ENCODE results near the gene PLCB2.

PLCB2 gene

DNA sequence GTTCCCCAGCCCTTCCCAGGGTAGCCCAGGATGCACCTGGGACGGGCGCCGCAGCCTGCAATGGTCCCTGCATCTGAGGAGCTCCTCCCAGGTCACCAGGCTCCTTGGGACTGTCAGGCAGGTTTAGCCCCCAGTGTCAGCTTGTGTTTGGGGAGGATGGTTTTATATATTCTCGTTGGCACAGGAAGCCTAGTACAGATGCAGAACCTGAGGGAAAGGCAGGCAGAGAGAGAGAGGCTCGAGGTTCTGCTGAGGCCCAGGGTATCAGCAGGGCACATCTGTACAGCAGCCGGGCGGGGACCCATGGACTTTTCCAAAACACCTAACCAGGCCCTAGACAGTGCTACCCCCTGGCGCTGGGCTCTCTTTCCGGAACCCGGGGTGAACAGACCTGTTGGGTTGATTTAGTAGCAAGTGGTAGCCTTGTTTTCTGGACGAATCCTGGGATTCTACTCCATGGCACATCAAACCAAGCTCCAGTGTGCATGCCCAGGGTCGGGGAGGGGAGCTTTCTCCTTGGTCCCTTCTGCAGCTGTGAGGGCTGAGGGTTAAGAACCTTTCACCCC is 60.2 kb downstream of the PLCB2 start:
- no peak for DNase-seq

DNA sequence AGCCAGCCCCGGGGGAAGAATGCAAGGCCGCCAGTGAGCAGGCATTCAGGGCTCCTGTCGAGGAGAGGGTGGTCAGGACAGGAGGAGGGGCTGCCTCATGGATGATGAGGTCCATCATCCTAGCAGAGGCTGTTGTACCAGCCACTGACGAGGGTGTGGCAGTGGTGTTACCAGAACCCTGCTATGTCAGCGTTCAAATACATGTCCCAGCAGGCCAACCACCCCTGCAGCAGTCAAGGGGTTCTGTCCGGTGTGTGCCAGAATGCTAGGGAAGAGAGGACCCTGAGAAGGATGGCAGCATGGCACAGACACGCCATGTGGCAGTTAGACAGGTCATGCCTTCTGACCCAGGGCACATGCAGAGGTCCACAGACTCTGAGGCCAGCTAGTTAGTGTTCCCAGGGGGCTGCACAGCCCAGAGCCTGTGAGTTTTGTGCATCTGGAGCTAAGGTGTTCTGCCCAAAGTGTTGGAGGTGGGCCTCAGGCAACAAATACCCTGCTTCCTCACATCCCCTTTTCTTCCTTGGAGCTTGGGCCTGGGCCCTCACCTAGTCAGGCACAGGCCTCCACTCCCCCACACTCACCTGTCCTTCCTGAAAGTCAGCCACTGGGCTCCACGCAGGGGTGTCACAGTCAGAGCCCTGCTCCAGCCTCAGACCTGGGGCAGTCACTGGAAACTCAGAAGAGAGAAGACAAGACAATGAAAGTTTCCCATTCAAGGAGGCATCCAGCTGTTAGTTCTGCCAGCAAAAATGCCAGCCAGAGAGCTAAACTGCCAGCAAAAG is 61.0 kb downstream of the PLCB2 start:
- DNase-seq: no peak

DNA sequence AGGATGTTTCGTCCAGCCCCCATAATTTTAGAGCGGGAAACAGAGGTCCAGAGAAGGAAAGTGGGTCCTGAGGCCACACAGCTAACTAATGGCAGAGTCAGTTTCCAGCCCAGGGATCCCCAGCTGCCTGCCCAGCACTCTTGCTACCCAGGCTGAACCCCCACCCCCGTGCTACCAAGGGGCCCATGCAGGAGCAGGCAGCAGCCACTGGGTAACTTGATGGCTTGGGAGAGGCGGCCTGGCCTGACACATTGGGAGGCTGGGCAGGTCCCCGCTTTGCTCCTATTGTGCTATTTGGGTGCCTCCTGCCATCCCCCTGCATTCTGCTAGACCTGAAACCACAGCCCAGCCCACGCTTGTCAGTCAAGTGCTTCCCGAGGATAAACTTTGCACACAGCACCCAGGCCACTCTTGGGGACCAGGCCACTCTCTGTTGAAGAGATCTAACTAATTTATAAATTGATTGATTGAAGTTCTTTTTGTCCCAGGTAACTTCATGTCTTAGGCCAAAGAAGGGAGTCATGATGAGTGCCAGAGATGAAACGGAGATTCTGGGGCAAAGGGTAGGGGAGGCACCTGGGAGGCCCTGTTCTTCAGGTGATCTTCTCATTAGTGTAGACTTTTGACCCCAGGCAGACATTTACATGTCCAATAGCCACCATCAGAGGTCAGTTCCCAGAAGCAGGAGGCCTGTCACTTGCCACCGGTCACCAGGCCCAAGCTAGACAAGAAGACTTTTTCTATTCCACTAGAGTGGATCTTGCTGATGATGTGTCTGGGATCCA is 61.9 kb downstream of the PLCB2 start:
- DNase-seq: no peak

DNA sequence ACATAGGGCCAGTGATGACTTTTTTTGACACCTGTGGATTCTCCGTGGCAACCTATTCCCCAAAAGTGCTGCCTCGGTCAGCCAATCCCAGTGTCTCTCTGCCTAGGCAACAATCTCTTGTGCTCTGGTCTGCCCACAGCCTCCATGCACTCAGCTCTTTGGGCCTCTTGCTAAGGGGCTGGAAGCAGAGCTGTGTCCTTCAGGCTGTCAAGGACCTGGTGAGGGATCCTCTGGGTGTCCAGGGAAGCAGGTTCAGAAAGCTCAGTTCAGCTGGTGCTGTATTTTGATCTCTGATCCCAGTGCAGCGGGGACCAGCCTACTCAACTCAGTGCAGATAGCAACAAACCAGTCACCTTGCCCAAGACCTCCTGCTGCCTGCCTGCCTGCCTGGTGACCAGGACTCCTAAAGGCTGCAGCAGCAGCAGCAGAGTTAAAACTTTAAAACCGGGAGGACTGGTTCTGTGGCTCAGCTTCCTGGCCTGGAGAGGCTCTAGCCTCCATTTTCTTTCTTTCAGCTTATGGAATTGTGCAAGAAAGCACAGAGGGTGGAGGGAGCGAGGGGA is 62.7 kb downstream of the PLCB2 start:
- DNase-seq: no peak

DNA sequence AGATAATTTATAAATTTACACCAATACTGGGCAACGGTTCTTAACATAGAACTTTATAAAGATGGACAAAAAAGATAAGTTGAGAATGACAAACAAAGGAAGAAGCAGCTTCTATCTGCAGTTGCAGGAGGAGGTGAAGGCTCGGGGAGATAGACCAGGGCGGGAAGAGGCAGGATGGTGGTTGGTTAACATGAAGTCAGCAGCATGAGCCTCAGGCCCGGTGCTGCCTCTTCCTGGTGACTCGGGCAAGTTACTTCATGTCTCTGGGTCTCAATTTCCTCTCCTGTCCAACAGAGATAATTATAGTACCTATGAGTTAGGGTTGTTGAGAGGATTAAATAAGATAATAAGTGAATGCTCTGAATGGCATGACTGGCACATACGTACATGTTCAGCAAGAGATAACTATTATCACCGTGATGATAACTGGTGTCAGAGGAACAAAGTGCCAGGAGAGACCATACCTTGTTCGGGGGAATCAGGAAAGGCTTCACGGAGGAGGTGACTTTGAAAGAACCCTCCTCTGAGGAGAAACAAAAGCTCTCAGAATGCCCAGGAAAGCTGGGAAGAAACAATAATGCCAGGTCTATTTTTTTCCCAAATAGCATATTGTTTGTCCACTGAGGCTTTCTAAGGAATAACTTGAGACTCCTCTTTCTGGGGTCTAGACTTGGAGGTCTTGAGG is 64.5 kb downstream of the PLCB2 start:
- no peak for DNase-seq

DNA sequence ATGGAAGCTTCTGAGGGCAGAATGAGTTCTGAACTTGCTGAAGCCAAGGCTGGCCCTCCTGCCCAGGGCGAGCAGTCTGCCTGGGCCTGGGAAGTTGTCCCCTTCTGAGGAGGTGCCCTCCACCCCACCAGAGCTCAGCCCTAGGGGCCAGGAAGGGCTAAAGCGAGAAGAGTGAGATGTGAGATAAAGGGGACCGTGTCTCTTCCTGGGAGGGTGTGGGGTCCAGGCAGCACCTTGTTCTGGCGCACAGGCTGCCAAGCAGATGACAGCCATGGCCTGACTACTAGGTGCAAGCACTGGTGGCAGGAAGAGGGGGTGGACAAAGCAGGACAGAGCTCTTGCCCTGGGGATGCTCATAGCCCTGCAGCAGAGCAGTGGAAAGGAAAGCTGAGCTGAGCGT is 65.1 kb downstream of the PLCB2 start:
- no peak for DNase-seq

DNA sequence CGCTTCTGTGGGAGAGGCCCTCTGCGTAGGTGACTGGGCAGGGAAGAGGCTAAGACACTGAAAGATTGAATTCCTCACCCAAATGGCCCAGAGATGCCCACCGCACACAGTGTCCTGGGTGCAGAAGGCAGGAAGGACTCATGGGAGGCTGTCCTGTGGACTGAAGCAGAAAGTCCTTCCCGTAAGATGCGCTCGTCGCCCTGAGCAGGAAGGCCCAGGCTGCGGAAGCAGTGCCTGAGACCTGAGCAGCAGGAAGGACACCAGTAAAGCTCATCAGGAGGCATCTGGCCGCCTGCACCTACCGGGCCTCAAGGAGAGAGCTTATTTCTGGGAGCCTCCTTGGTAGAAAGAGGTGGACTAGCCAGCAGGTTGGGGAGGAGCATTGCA is 65.5 kb downstream of the PLCB2 start:
- DNase-seq: no peak

DNA sequence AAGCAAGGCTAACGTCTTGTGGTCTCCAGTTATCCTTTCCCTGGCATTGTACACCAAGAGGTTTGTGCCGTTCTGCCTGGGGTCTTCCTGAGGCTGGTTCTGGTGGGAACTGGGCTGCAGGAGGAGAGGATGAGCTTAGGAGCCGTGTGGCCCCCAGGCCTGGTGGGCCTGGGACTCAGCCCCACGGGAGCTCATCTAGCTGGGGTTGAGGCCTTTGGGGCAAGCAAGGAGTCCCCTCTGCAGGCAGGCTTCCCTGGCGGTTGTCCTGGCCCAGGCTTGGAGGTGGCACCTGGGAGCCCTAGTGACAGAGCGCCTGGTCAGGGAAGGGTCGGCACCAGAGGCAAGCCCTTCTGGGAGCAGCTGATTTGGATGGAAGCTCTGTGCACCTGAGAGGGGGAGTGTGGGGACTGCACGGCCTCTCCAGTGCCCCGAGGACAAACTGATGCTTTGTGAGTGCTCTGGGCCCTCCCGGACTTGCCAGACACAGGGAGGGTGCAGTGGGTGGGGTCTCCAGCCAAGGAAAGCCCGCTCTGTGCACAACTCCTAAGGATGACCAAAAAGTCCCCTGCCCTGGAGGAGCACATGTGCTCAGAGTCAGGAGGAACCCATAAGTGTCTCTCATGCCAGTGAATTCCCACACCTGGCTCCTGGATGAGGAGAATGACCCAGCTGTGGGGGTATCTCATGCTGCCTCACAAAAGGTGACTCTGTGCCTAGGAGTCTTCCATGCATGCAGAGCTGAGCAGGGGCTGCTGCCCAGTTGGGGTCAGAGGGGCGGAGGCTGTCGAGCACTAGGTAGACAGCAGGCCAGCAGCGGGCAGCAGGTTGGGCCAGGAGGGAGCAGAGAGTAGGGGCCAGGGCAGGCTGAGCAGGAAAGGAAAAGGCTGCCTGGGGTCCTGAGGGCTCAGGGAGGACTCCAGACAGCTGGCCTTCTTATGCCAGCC is 66.2 kb downstream of the PLCB2 start:
- DNase-seq: no peak

DNA sequence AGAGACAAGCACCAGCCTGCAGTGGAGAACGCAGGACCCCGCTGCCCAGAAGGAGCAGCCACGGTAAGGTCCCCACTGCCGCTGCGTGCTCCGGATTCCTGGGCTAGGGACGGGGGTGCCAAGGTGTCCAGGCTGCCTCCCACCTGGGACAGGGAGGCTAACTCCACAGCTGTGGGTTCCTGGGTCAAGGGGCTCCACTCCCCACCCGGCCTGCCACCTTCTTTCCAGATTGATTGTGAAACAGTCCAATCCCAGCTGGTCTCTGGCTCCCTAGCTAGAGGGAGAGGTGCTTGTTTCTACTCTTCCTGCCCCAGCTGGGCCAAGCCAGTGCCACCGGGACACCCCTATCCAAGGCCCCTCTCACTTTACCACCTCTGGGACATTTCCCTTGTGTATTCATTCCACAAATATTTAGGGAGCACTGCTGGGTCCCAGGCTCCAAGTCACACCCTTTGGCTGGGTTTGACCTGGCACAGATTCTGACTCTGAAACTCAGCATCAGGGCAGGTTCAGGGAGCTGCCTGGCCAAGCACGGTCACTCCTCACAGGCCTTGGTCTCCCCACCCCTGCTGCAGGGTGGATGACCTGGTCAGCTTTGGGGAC is 67.0 kb downstream of the PLCB2 start:
- no peak for DNase-seq

DNA sequence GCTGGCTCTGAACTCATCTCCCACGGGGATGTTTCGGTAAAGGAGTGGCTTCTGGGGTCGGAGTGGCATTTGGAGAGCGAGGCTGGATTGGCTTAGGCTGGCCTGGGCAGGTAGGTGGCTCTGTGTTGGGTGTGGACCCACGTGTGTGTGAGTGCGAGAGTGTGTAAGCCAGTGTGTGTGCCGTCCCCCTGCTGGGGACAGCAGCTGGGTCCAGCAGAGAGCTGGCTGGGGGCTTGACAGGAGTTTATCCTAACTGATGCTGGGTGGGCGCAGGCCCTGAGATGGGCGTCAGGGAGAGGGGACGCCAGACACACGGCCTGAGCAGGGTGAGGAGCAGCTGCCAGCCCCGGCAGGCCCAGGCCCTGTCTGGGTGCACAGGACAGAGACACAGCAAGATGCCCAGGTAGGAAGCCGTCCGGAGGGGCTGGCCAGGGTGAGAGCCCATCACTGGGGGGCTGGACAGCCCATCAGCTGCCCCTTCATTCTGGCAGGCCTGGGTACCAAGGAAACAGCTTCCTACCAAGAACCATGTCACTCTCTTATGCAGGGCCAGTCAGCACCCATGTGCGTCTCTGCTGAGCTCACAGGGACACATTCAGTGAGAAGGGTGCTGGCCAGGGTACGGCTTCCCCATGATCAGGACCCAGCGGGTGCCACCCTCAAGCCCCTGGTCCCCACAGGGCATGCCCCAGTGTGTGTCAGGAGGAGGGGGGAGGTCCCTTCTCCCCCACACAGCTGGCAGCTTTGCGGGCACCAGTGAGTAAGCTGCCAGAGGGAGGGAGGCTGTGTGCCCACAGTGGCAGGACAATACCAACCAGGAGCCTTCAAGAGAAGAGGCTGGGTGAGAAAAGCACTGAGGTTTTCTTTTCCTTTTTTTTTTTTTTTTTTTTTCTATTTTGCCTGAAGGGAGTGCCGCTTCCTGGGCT is 67.8 kb downstream of the PLCB2 start:
- no peak for DNase-seq

DNA sequence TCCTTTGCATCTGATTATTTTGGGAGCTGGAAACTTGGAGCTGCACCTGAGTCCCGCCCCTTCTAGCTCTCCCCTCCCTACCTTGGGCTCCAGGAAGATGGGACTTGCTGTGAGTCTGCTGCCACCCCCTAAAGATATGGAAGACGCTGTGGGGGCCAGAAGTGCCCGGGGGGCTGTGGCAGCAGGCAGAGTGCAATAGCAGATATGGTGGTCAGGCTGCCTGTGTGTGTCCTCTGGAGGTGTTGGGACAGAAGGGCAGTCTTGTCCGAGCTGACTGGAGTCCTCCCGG is 68.4 kb downstream of the PLCB2 start:
- DNase-seq: no peak

DNA sequence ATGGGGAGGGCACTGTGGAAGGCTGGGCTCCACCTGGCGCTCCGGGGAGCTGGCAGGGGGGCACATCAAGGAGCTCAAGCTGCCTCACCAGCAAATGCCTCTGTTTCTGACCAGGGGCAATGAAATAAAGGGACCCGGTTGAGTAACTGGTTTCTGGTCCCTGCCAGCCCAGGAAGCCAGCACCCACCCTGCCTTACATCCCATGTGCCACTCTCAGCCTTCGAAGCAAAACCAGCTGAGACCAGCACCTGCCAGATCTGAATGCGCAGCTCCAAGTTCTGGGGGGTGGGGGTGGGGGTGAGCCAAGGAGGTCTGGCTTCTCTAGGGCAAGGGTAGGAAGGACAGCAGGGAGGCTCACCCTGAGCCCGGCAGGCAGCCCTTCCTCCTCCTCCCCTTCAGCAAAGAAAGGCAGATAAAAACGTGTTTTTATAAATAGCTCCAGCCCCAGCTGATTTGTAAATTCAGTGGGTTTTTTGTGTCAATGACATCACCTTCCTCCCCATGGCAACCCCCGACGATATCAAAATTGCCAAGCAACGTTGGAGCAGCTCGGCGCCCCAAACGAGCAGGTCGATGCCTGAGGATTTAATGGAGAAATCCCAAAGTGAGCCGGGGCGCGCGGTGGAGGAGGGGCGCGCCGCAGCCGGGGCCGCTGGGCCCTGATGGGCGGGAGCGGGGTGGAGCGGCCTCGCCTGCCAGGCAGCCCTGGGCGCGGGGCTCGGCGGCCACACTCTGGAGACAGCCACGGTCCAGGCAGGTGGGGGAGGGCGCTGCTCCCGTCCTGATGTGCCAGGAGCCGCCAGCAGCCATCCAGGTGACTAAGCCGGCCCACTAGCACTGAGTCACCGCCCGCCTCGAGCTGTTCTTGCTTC is 69.0 kb downstream of the PLCB2 start, which contains the start of gene PAK6:
TSS of gene PAK6 (plus strand) at position 532 of the 872 bp plus-strand sequence. CDS start 25,723 bp downstream, outside the sequence.
- peak; percentile 35 to 45 for DNase-seq

Data from NCI-H2081 (cell line).